HCT116 (cell line): ENCODE measurements around the gene ELAVL3. TPM values are rescaled to one million over a fixed set of nuclear protein-coding genes. Genes with fewer than 3 reads are reported as not detected.
A peak's percentile ranks its signal among the peaks of the same experiment; 100 is the strongest.

ENCODE experiments used
- ATAC-seq: fragments of 200-7000 bp; cut with Tn5 transposase; 2 replicates; pipeline ENCODE4 v1.9.1; 2020; ENCODE audit warnings: mild to moderate bottlenecking, moderate library complexity
- BruUV-seq: library from RNA; stranded (reverse); fragments of 400-500 nt; replicated peaks from 2 replicates; lab custom pipeline; 2021; lab: Mats Ljungman, UMichigan
- CTCF ChIA-PET: fragments of 300-600 bp; sonication (Branson Sonifier 250); formaldehyde crosslinking; loops from one replicate; lab custom pipeline; 2021; ENCODE audit warnings: antibody characterized with exemption; lab: Charles Lee
- POLR2A ChIA-PET: fragments of 300-600, 350-600 bp; sonication (Branson Sonifier 250); formaldehyde crosslinking; loops from one replicate; lab custom pipeline; 2021; ENCODE audit warnings: antibody characterized with exemption; lab: Charles Lee
- RAD21 ChIA-PET, 2 experiments: fragments of 300-600 bp; sonication (Branson Sonifier 250); formaldehyde crosslinking; loops; one replicate each; lab custom pipeline; 2023; ENCODE audit warnings: low total read pairs in 2 of 2; ENCODE audit not compliant: uncharacterized antibody in 2 of 2, unreplicated experiment in 2 of 2, low non-redundant PET in 1 of 2; lab: Charles Lee
- DNase-seq: peaks from one replicate; pipeline ENCODE4 v3.0.0-alpha.2; 2010; ENCODE audit warnings: low read depth, low spot score
- H2AFZ ChIP-seq: fragments of 200-600 bp; shearing (Covaris generic), sonication (generic); 2 replicates; pipeline ENCODE4 v1.6.1; 2017; ENCODE audit warnings: low read depth, mixed run types, mixed read lengths, antibody characterized with exemption, low read length; ENCODE audit not compliant: poor library complexity, severe bottlenecking
- H3K27ac ChIP-seq: 2 replicates; pipeline ENCODE4 v1.5.1; 2012; ENCODE audit warnings: low read depth, low read length
- H3K27me3 ChIP-seq: fragments of 200-600 bp; sonication (generic); 2 replicates; pipeline ENCODE4 v1.6.1; 2016; ENCODE audit warnings: mixed run types, low read length, mixed read lengths; ENCODE audit not compliant: insufficient read depth
- H3K36me3 ChIP-seq, 2 experiments: fragments of 200-500 bp in 1 of 2; fragments of 200-600 bp in 1 of 2; sonication (Bioruptor generic) in 1 of 2; sonication (generic) in 1 of 2; 2 replicates each; pipeline versions ENCODE4 v1.5.1 to v1.6.1; 2014 to 2016; ENCODE audit warnings: low read length in 2 of 2, inconsistent platforms in 1 of 2, mixed read lengths in 1 of 2, mixed run types in 1 of 2; ENCODE audit not compliant: insufficient read depth in 2 of 2, control insufficient read depth in 1 of 2
- H3K4me1 ChIP-seq, 2 experiments: fragments of 200-600 bp in 1 of 2; sonication (generic) in 1 of 2; 2 replicates each; pipeline versions ENCODE4 v1.5.1 to v1.6.1; 2012 to 2017; ENCODE audit warnings: low read length in 2 of 2, inconsistent platforms in 1 of 2, mild to moderate bottlenecking in 1 of 2, mixed read lengths in 1 of 2, mixed run types in 1 of 2, moderate library complexity in 1 of 2; ENCODE audit not compliant: insufficient read depth in 2 of 2, control insufficient read depth in 1 of 2
- H3K4me2 ChIP-seq: fragments of 200-600 bp; sonication (generic); 2 replicates; pipeline ENCODE4 v1.6.1; 2017; ENCODE audit warnings: mixed run types, low read length, mixed read lengths
- H3K4me3 ChIP-seq, 2 experiments: fragments of 200-600 bp in 1 of 2; sonication (generic) in 1 of 2; replicated peaks in 1 of 2; 2 replicates each; pipeline ENCODE4 v1.5.1; 2011 to 2016; ENCODE audit warnings: low read length in 2 of 2, control low read depth in 1 of 2, low read depth in 1 of 2, mild to moderate bottlenecking in 1 of 2, mixed read lengths in 1 of 2, mixed run types in 1 of 2
- H3K79me2 ChIP-seq: fragments of 200-600 bp; sonication (generic); 2 replicates; pipeline ENCODE4 v1.6.1; 2017; ENCODE audit warnings: mild to moderate bottlenecking, mixed run types, low read length, moderate library complexity, mixed read lengths; ENCODE audit not compliant: insufficient read depth
- H3K9ac ChIP-seq: fragments of 200-600 bp; sonication (generic); 2 replicates; pipeline ENCODE4 v1.6.1; 2016; ENCODE audit warnings: low read length, mixed read lengths
- H3K9me2 ChIP-seq: fragments of 200-600 bp; sonication (generic), shearing (Covaris generic); 2 replicates; pipeline ENCODE4 v1.6.1; 2017; ENCODE audit warnings: mixed run types, mild to moderate bottlenecking, moderate library complexity; ENCODE audit not compliant: insufficient read depth
- H3K9me3 ChIP-seq, 2 experiments: fragments of 200-500 bp in 1 of 2; fragments of 200-600 bp in 1 of 2; sonication (Bioruptor generic) in 1 of 2; sonication (generic) in 1 of 2; 2 replicates each; pipeline ENCODE4 v1.6.1; 2014 to 2017; ENCODE audit warnings: low read length in 2 of 2, mixed read lengths in 2 of 2, inconsistent platforms in 1 of 2, low read depth in 1 of 2, mild to moderate bottlenecking in 1 of 2, mixed run types in 1 of 2, moderate library complexity in 1 of 2; ENCODE audit not compliant: control insufficient read depth in 1 of 2, insufficient read depth in 1 of 2
- H4K20me1 ChIP-seq: fragments of 200-600 bp; sonication (generic), shearing (Covaris generic); 2 replicates; pipeline ENCODE4 v1.6.1; 2017; ENCODE audit warnings: mixed run types, mild to moderate bottlenecking, moderate library complexity; ENCODE audit not compliant: insufficient read depth
- ATF3 ChIP-seq: IDR thresholded peaks from 2 replicates; pipeline ENCODE4 v1.6.1; 2012
- CBX3 ChIP-seq: IDR thresholded peaks from 2 replicates; pipeline ENCODE4 v1.6.1; 2012; ENCODE audit warnings: low read depth
- CEBPB ChIP-seq: IDR thresholded peaks from 2 replicates; pipeline ENCODE4 v1.6.1; 2012; ENCODE audit warnings: low read depth
- CTCF ChIP-seq, 3 experiments: fragments of 200-600 bp in 1 of 3; sonication (generic) in 1 of 3; IDR thresholded peaks in 2 of 3; conservative IDR thresholded peaks in 1 of 3; 2 replicates each; pipeline ENCODE4 v1.5.1; 2012 to 2017; ENCODE audit warnings: low read depth in 2 of 3, low read length in 2 of 3, antibody characterized with exemption in 1 of 3, borderline replicate concordance in 1 of 3, control low read depth in 1 of 3, mild to moderate bottlenecking in 1 of 3, mixed read lengths in 1 of 3, mixed run types in 1 of 3, moderate library complexity in 1 of 3; ENCODE audit not compliant: insufficient read depth in 1 of 3
- ELF1 ChIP-seq: IDR thresholded peaks from 2 replicates; pipeline ENCODE4 v1.6.1; 2012; ENCODE audit warnings: low read depth, borderline replicate concordance
- POLR2A ChIP-seq: IDR thresholded peaks from 2 replicates; pipeline ENCODE4 v1.7.0; 2011; ENCODE audit warnings: borderline replicate concordance; ENCODE audit not compliant: insufficient read depth, insufficient read length; ENCODE audit errors: extremely low read depth
- POLR2AphosphoS5 ChIP-seq: IDR thresholded peaks from 2 replicates; pipeline ENCODE4 v1.6.1; 2011; ENCODE audit warnings: mild to moderate bottlenecking, low read depth, low read length, moderate library complexity
- RAD21 ChIP-seq: IDR thresholded peaks from 2 replicates; pipeline ENCODE4 v1.6.1; 2012; ENCODE audit warnings: low read depth, mild to moderate bottlenecking
- SP1 ChIP-seq: IDR thresholded peaks from 2 replicates; pipeline ENCODE4 v1.6.1; 2012; ENCODE audit warnings: low read depth
- SRF ChIP-seq: IDR thresholded peaks from 2 replicates; pipeline ENCODE4 v1.6.1; 2012; ENCODE audit warnings: low read depth
- YY1 ChIP-seq: IDR thresholded peaks from 2 replicates; pipeline ENCODE4 v1.6.1; 2011; ENCODE audit warnings: low read length, low read depth, moderate library complexity, mild to moderate bottlenecking; ENCODE audit not compliant: insufficient replicate concordance; ENCODE audit errors: extremely low read depth
- ZFX ChIP-seq: fragments of 450-650 bp; IDR thresholded peaks from 2 replicates; pipeline ENCODE4 v1.6.1; 2017
- ZNF274 ChIP-seq: fragments of 200-500 bp; sonication (Bioruptor generic); IDR thresholded peaks from 2 replicates; pipeline ENCODE4 v1.6.1; 2014; ENCODE audit warnings: mild to moderate bottlenecking, low read depth, low read length, inconsistent platforms
- intact Hi-C: fragments of 100-400 bp; cut with micrococcal nuclease; formaldehyde crosslinking; loops from 2 replicates; pipeline ENCODE4 v1.10.0; 2022
- total RNA-seq: library from RNA; stranded (reverse); gene quantifications from one replicate; pipeline ENCODE4 v1.2.1, GENCODE V29; 2021; ENCODE audit not compliant: unreplicated experiment

Gene ELAVL3
- total RNA-seq, 1 experiment from 2014 or later = 0.05 TPM

- no peaks in the 10 kb centered on the region for H3K79me2 ChIP-seq
- no peaks in the 10 kb centered on the region for H3K36me3 ChIP-seq
- intact Hi-C loops = loop anchor here (2.0 kb wide), 1 partner anchor 189 kb away; no protein-coding TSS in a partner anchor
- no peak overlapping the region for H2AFZ ChIP-seq
- H3K27me3 ChIP-seq = no peaks in the 10 kb centered on the region
- H3K4me1 ChIP-seq = peaks cover 0 to 3% of the 10 kb centered on the region in 2 experiments; a peak in 1 of 4 replicates
- ChIA-PET RAD21 (no interaction called here), CTCF (interaction anchor here (0.6 to 1.9 kb wide), 4 partner anchors 15 to 522 kb away, joined by 3 to 14 read pairs (median 10); no protein-coding TSS in a partner anchor), POLR2A (no interaction called here)
- no peak overlapping the region for H3K9ac ChIP-seq
- TF ChIP-seq SRF = no peak
- no peak for TF ChIP-seq CEBPB
- TF ChIP-seq ZNF274 = no peak
- TF ChIP-seq RAD21 = no peak
- H3K9me3 ChIP-seq = no peaks in the 10 kb centered on the region
- no peak overlapping the region for H3K4me3 ChIP-seq
- no peaks in the 10 kb centered on the region for H4K20me1 ChIP-seq
- no peaks in the 10 kb centered on the region for H3K9me2 ChIP-seq
- ATAC-seq = no peak
- no peak for DNase-seq
- H3K27ac ChIP-seq = no peak overlapping the region
- no TSS peak for BruUV-seq
- H3K4me2 ChIP-seq = no peak overlapping the region
Measured at GRCh38 chr19:11483366-11484111, 2.7 kb upstream of the ELAVL3 start.

DNA sequence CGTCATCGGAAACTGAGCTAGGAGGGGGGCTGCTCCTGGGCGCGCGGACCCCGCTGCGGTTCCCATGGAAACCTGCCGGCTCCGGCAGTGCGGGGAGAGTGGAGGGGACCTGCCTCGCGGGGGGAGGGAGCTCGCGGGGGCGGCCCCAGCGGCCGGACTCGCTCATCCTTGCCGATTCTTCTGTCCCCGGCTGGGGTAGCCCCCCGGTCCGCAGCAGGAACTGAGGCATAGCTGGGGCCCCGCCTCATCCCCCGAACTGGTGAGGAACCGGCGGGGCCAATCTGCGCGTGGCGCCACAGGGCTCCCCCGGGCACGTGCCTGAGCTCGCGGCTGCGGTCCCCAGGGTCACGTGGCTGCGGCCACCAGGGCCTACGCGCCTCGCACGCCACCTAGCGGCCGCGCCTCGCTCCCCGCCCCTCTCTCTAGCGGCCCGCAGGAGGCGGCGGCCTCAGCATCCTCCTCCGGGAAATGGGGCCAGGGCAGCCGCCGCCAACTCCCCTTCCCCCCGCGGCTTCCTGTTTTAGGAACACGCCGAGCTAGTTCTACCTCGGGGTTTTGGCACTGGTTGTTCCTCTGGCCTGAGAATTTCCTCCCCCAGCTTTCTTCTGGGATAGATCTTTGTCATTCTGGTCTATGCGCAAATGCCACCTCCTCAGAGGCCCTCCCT, 1.7 kb upstream of the ELAVL3 start:
- Histone ChIP-seq H3K9me3 (no peaks in the 10 kb centered on the region), H3K9me2 (no peaks in the 10 kb centered on the region), H3K4me2 (no peak overlapping the region), H3K9ac (no peak overlapping the region), H3K27ac (no peak overlapping the region), H3K4me3 (no peak overlapping the region), H2AFZ (no peak overlapping the region), H3K36me3 (no peaks in the 10 kb centered on the region), H4K20me1 (no peaks in the 10 kb centered on the region), H3K27me3 (no peaks in the 10 kb centered on the region), H3K79me2 (no peaks in the 10 kb centered on the region), H3K4me1 (peaks cover 0 to 3% of the 10 kb centered on the region in 2 experiments; a peak in 1 of 4 replicates)
- intact Hi-C loops = loop anchor here (2.0 kb wide), 1 partner anchor 188 kb away; no protein-coding TSS in a partner anchor
- POLR2A ChIA-PET = interaction anchor here (0.9 kb wide), 1 partner anchor 101 kb away, joined by 6 read pairs; no protein-coding TSS in a partner anchor
- RAD21 ChIA-PET = interaction anchor here (1.0 to 1.3 kb wide), 3 partner anchors 101 to 189 kb away, joined by 3 to 9 read pairs (median 3); no protein-coding TSS in a partner anchor
- CTCF ChIA-PET = interaction anchor here (0.6 to 1.9 kb wide), 10 partner anchors 14 to 521 kb away, joined by 3 to 14 read pairs (median 5); partner anchors contain the start of genes EPOR and SWSAP1
- no TSS peak for BruUV-seq
- DNase-seq (peak; percentile 51), ATAC-seq (peak; percentile 89)
- no peak for TF ChIP-seq ELF1
- no peak for TF ChIP-seq ZFX
- TF ChIP-seq POLR2AphosphoS5 = peak; percentile 79
- TF ChIP-seq SP1 = no peak
- TF ChIP-seq CBX3 = peak; percentile 88; the same call in 1 of the 2 replicates
- TF ChIP-seq YY1 = no peak
- no peak for TF ChIP-seq ZNF274
- TF ChIP-seq CTCF (IDR thresholded peaks at IDR 0.05 in 2 of 3, conservative IDR thresholded peaks at IDR 0.05 in 1 of 3; ENCODE audit: borderline replicate concordance in 1 of 3, insufficient read depth in 1 of 3, low read depth in 2 of 3, low read length in 2 of 3) = peak; percentile 82 to 94 (median 85)
- no peak for TF ChIP-seq ATF3
- no peak for TF ChIP-seq POLR2A
- TF ChIP-seq CEBPB = no peak
